Tibial nerve (tissue), 4 donors: ENCODE measurements around the gene MEPCE. TPM values are rescaled to one million over a fixed set of nuclear protein-coding genes. Genes with fewer than 3 reads are reported as not detected.

Experiments
- DNase-seq, 2 donors: peaks; one replicate each; pipeline ENCODE4 v3.0.0-alpha.2; 2019; ENCODE audit warnings: low spot score in 2 of 2
- H3K27ac ChIP-seq, 4 donors: fragments of 200-600 bp; sonication (generic) in 3 of 4; one replicate each; pipeline ENCODE4 v1.5.1; 2017 to 2019; ENCODE audit warnings: mild to moderate bottlenecking in 1 of 4
- H3K27me3 ChIP-seq, 2 donors: fragments of 200-600 bp; sonication (generic) in 1 of 2; one replicate each; pipeline versions ENCODE4 v1.5.1 to v1.6.0; 2017 to 2019
- H3K36me3 ChIP-seq, 3 donors: fragments of 200-600 bp; sonication (generic); one replicate each; pipeline ENCODE4 v1.5.1; 2018 to 2019
- H3K4me1 ChIP-seq, 4 donors: fragments of 200-600 bp; sonication (generic) in 3 of 4; one replicate each; pipeline ENCODE4 v1.5.1; 2017 to 2019
- H3K4me3 ChIP-seq, 4 donors: fragments of 200-600 bp; sonication (generic) in 3 of 4; one replicate each; pipeline ENCODE4 v1.5.1; 2017 to 2019; ENCODE audit warnings: mild to moderate bottlenecking in 1 of 4, moderate library complexity in 1 of 4
- H3K9me3 ChIP-seq, 4 donors: fragments of 200-600 bp; sonication (generic) in 3 of 4; one replicate each; pipeline ENCODE4 v1.5.1; 2017 to 2019
- EP300 ChIP-seq, 2 donors: sonication (generic); formaldehyde crosslinking; IDR thresholded peaks; one replicate each; pipeline ENCODE4 v1.6.1; 2017; ENCODE audit warnings: antibody characterized with exemption in 2 of 2, mild to moderate bottlenecking in 1 of 2
- POLR2A ChIP-seq, 2 donors: fragments of 450-650 bp; IDR thresholded peaks; one replicate each; pipeline ENCODE4 v1.6.1; 2017; ENCODE audit warnings: antibody characterized with exemption in 2 of 2, mild to moderate bottlenecking in 2 of 2, moderate library complexity in 2 of 2
- WGBS, 2 donors: methylation state at CpG; one replicate each; pipeline ENCODE4 v1.1.5; 2018; 5-methylcytosine and 5-hydroxymethylcytosine counted together
- total RNA-seq, 4 donors: library from RNA; depleted of rRNA; stranded (reverse); fragments of >200 nt; gene quantifications; one replicate each; pipeline ENCODE4 v1.1.0, GENCODE V29; 2016
- TF ChIP-seq, protein P1 (sequence below), 5 experiments: fragments of 200-600 bp in 3 of 5; fragments of 450-650 bp in 2 of 5; sonication (generic) in 3 of 5; IDR thresholded peaks; one replicate each; pipeline ENCODE4 v1.5.1; 2016 to 2019; ENCODE audit warnings: antibody characterized with exemption in 5 of 5, mild to moderate bottlenecking in 3 of 5, moderate library complexity in 2 of 5

MEPCE gene
- total RNA-seq, 4 donors from 2014 or later = 39.5 to 50.2 (median 46.6) TPM

- H3K9me3 ChIP-seq = no peaks in the 10 kb centered on the region
- no peaks in the 10 kb centered on the region for H3K27me3 ChIP-seq
- 71 to 73% methylated on average over 11 of the region's 11 CpGs for WGBS, 2 donors
- TF ChIP-seq EP300 (IDR thresholded peaks at IDR 0.05) (no peak), POLR2A (IDR thresholded peaks at IDR 0.05) (no peak)
- TF ChIP-seq, protein P1, sequence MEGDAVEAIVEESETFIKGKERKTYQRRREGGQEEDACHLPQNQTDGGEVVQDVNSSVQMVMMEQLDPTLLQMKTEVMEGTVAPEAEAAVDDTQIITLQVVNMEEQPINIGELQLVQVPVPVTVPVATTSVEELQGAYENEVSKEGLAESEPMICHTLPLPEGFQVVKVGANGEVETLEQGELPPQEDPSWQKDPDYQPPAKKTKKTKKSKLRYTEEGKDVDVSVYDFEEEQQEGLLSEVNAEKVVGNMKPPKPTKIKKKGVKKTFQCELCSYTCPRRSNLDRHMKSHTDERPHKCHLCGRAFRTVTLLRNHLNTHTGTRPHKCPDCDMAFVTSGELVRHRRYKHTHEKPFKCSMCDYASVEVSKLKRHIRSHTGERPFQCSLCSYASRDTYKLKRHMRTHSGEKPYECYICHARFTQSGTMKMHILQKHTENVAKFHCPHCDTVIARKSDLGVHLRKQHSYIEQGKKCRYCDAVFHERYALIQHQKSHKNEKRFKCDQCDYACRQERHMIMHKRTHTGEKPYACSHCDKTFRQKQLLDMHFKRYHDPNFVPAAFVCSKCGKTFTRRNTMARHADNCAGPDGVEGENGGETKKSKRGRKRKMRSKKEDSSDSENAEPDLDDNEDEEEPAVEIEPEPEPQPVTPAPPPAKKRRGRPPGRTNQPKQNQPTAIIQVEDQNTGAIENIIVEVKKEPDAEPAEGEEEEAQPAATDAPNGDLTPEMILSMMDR (IDR thresholded peaks at IDR 0.05) = no peak
- DNase-seq = no peak
- H3K4me3 ChIP-seq = no peak overlapping the region
- peaks cover 0 to 13% (median 3%) of the 10 kb centered on the region in 4 donors for H3K4me1 ChIP-seq
- peaks cover 0 to 45% (median 0%) of the 10 kb centered on the region in 3 donors for H3K36me3 ChIP-seq
- no peak overlapping the region for H3K27ac ChIP-seq
Observed at GRCh38 chr7:100400656-100401055, 29.0 kb upstream of the MEPCE start.

- Histone ChIP-seq H3K27me3 (no peaks in the 10 kb centered on the region), H3K9me3 (no peaks in the 10 kb centered on the region), H3K4me1 (peaks cover 0 to 13% (median 3%) of the 10 kb centered on the region in 4 donors), H3K27ac (no peak overlapping the region), H3K4me3 (no peak overlapping the region), H3K36me3 (peaks cover 0 to 52% (median 0%) of the 10 kb centered on the region in 3 donors)
- no peak for DNase-seq
- TF ChIP-seq EP300 (IDR thresholded peaks at IDR 0.05) = no peak
- TF ChIP-seq POLR2A (IDR thresholded peaks at IDR 0.05) = no peak
- TF ChIP-seq, protein P1 (IDR thresholded peaks at IDR 0.05) = no peak
- 58 to 63% methylated on average over 5 of the region's 5 CpGs for WGBS, 2 donors
Observed at GRCh38 chr7:100401811-100402210, 27.8 kb upstream of the MEPCE start.

DNA sequence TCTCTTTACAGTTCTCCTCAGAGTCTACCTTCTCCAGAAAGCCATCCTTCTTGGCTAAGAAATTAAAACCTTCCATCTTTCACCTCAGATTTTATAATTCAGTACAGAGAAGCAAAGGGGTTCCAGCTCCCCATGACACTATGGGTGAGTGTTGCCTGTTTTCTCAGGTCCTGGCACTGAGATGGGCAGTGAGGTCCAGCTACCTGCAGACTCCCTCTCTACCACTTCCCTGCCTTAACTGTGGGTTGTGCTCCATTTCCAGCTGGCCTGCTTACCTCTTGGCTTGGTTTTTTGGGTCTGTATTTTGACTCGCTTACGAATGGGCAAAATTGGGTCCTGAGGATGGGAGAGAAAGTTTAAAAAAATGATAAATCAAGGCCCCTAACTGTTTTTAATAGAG lies 27.4 kb upstream of the MEPCE start:
- Histone ChIP-seq H3K4me1 (peaks cover 0 to 9% (median 2%) of the 10 kb centered on the region in 4 donors), H3K4me3 (no peak overlapping the region), H3K36me3 (peaks cover 0 to 53% (median 0%) of the 10 kb centered on the region in 3 donors), H3K9me3 (no peaks in the 10 kb centered on the region), H3K27me3 (no peaks in the 10 kb centered on the region), H3K27ac (no peak overlapping the region)
- WGBS, 2 donors = 94 to 98% methylated on average over 2 of the region's 2 CpGs
- no peak for DNase-seq
- no peak for TF ChIP-seq EP300 (IDR thresholded peaks at IDR 0.05)
- TF ChIP-seq, protein P1 (IDR thresholded peaks at IDR 0.05) = no peak
- TF ChIP-seq POLR2A (IDR thresholded peaks at IDR 0.05) = no peak

GRCh38 chr7:100406767-100407166 lies 22.9 kb upstream of the MEPCE start:
- WGBS, 2 donors = 65 to 70% methylated on average over 6 of the region's 6 CpGs
- no peaks in the 10 kb centered on the region for H3K27me3 ChIP-seq
- no peak for DNase-seq
- peaks cover 0 to 45% (median 0%) of the 10 kb centered on the region in 3 donors for H3K36me3 ChIP-seq
- TF ChIP-seq EP300 (IDR thresholded peaks at IDR 0.05) (no peak), POLR2A (IDR thresholded peaks at IDR 0.05) (no peak)
- TF ChIP-seq, protein P1 (IDR thresholded peaks at IDR 0.05) = no peak
- no peak overlapping the region for H3K27ac ChIP-seq
- H3K4me1 ChIP-seq = no peaks in the 10 kb centered on the region
- H3K4me3 ChIP-seq = no peak overlapping the region
- H3K9me3 ChIP-seq = no peaks in the 10 kb centered on the region

- H3K4me3 ChIP-seq = no peak overlapping the region
- WGBS, 2 donors = 55 to 58% methylated on average over 12 of the region's 12 CpGs
- H3K27ac ChIP-seq = no peak overlapping the region
- TF ChIP-seq, protein P1 (IDR thresholded peaks at IDR 0.05) = peak; percentile 42 to 65 (median 55)
- TF ChIP-seq EP300 (IDR thresholded peaks at IDR 0.05) = no peak
- H3K9me3 ChIP-seq = no peaks in the 10 kb centered on the region
- peak in 1 of 2 donors; percentile 64 for DNase-seq
- H3K36me3 ChIP-seq = peaks cover 0 to 38% (median 0%) of the 10 kb centered on the region in 3 donors
- H3K4me1 ChIP-seq = no peaks in the 10 kb centered on the region
- H3K27me3 ChIP-seq = no peaks in the 10 kb centered on the region
Observed at GRCh38 chr7:100407285-100408180, 22.1 kb upstream of the MEPCE start.
